Measurements from ENCODE around the gene DAAM2.
A peak's percentile ranks its signal among the peaks of the same experiment; 100 is the strongest.

DAAM2 gene

DNA sequence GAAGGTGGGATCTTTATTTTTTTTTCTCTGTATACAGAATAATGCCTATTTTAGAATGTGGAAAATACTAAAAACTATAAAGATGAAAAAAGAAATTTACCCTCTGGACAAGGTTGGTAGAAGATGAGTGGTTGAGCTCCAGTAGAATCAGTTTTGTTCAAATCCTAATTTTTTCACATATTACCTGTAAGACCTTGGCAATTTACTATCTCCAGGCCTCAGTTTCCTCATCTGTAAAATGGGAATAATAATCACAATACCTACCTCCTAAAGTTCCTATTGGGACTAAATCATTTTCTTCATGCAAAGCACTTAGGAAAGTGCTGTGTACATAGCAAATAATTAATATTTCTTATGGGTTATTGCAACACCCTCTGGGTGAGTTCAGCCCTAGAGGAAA lies 28.4 kb downstream of the DAAM2 start:
- no peak for DNase-seq

DNA sequence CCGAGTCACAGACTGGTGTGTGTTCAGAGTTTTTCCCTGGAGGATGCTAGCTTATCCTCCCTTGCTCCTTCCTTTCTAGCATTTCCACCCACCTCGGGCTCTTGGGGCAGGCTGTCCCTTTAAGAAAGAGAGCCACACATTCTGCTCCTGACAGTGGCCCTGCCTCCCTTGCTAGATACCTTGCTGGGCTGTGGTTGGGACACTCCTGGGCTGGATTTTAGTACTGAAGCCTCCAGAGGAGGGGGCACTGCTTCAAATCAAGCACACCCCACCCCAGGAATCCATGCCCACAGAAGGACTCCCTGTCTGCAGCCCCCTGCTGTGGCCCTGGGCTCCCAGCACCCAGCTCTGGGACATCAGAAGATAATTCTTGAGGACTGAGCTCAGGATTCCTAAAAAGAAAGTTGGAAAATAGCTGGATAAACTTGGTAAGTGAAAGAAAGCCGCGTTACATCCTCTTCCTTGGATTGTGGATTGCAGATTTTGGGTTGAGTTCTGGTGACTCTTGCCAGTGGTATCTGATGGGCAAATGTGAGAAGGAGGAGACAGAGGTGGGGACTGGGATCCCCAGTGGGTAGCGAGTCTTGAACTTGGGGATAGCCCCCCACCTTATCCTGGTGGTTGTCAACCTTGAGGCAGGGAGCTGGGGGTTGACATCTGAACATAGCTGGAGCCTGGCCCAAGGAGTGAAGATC lies 29.0 kb downstream of the DAAM2 start:
- no peak for DNase-seq

DNA sequence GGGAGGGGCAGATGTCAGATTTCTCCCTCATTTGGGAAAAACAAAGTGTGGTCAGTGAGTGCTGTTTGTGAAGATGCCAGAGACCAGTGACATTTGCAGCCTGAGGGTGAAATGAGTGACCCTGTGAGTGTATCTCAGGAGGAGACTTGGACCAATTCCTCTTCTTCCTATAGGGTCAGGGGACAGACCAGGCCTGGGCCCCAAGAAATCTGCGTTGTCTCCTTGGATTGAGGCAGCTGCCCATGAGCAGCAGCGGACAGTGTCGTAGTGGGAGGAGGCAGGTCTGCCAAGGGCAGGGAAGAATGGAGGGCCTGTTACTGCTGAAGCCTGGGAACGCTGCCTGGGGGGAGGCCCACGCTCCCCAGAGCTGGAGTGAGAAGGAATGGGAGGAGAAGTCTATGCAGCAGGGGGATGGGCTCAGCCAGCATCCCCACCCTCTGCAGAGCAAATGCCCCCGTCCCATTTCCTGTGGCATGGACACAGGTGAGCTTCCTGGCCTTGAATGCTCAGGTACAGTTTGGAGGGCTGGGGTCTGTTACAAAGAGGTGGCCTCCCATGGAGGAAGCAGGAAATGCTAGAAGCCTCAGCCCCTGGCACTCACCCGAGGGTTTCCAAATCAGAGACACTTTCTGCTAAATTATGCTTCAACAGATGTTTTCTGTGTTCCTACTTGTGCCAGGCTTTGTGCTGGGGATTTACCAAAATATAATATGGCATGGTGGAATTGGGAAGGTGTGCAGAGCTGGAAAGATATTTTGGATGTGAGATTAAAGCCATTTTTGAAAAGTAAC lies 29.8 kb downstream of the DAAM2 start:
- DNase-seq, result peak; percentile 82

DNA sequence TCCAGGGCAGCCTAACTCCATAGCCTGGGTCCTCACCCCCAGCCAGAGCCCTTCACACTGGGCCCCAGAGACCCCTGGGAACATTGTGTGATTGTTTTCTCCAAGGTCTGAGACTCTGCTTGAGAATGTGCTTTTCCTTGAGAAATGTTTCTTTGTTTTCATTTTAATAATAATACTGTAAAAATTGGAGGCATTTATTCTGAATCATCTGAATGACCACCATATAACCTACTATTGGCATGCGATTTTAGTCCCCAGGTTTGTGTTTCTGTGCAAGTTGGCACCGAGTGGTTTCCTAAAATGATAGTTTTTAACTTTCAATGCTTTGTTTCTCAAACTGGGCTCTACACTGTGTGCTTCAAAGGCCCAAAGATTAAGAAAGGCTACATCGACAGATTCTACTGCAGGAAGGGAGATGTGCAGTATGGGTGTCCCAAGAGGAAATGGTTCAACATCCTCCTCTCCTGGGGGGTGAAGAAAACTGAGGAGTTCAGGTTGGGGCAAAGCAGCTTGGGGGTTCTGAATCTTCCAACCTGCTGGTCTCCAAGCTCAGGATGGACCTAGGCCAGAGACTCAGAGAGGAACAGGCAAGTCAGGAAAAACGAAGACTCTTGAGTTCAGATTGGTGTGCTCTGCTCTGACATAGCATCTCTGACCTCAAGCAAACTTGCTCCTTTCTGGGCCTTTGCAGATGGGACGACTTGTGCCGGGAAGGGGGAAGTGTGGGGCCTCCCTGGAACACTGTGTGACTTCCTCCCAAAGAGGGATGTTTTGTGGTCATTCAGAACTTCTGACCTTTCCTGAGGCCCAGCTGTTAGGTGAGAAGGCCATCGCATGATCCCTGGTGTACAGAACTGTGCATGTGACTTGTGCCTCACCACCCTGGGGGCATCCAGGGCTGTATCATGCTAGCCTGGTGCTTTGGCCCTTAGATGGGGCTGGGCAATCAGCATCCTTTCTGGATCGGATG lies 31.0 kb downstream of the DAAM2 start:
- DNase-seq, result no peak

DNA sequence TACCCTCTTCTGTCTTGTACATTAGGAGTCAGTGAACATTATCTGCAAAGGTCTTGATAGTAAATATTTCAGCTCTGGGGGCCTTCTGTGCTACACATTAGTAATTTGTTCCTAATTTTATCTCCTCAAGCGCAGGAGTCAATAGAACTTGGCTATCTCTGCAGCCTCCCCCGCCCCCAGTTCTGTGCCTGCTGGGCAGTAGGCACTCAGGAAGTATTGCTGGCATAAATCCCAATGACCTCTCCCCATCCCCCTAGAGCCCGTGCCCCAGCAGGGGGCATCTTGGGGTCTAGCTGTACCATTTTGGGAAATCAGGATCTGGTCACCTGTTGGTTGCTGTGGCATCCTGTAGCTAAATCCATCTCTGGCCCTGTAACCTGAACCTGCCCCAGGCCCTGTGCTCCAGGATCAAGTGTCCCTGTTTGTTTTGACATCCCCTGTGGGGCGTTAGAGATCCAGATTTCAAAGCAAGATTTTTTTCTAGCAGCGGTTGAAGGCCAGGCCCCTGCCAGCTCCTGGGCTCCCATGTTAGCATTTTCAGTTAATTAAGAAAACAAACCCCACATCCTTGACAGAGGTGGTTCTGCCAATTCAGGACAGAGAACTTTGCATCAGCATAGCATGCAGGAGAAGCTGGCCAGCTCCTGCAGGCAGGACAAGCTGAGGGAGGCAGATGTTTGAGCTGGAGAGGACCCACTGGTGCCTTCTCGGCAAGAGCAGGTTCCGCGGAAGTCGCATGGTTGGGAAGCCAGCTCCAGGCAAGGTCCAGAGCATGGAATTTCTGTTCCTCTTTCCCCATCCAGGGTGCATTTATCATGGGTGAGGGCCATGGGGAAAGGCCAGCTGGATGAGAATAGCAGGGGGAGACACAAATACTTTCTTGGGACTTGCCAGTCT lies 32.1 kb downstream of the DAAM2 start:
- no peak for DNase-seq

DNA sequence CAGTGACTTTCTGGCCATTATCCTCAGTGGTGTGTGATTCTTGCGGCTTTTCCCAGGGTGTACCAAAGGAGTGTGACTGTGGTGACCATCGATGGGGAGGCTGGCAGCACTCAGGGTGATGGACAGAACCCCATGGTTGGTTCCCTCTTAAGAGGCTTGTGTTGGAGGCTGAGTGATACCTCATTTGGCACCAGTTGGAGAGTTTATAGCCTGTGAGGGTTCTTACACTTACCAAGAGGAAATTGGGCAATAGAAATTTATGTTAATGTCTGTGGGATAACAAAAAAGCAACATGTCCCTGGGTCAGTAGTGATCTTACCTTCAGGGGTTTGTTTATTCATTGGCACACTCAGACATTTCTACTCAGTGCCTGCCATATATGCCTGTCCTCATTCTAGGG lies 37.2 kb downstream of the DAAM2 start:
- DNase-seq, result no peak

DNA sequence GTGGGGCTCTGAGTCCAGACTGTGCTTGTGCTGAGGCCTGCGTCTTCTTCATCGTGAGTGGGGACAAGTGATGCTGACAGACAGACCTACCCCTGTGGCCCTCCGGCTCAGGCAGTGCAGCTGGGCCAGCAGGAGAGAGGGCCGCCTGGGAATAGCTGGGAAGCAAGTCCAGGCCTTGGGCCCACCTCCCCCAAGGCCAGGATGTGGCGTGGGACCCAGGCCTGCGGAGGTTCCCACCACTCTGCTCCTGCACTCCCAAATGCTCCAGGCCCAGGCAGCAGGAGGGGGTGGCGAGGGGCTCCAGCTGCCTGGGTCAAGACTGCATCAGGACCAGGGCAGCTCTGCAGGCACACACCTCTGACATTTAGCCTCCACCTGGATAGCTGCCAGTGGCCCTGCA lies 38.3 kb downstream of the DAAM2 start:
- no peak for DNase-seq

DNA sequence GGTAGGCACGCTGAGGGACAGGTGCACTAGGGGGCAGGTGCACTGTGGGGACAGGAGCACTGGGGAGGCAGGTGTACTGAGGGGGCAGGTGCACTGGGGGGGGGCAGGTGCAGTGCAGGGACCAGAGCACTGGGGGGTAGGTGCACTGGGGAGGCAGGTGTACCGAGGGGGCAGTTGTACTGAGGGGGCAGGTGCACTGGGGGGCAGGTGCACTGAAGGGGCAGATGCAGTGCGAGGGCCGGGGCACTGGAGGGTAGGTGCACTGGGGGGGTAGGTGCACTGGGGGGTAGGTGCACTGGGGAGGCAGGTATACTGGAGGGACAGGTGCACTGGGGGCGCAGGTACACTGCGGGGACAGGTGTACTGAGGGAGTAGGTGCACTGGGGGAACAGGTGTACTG lies 39.5 kb downstream of the DAAM2 start:
- no peak for DNase-seq

DNA sequence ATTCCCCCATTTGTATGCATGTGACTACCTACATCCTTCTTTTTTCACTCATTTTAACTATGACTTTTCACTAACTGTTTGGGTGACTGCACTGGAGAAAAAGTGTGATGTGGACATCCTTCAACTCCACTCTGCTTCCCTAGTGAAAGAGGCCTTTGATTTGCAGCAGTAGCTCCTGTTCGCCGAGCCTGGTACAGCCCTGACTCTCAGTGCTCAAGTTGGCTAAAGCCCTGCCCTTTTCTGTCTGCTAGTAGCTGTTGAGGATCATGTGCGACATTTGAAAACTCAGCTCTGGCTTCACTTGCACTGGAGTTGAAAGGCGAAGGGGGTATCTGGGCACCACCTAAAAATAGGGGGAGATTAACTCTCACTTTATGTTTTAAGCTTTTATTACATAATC lies 42.1 kb downstream of the DAAM2 start:
- DNase-seq, result no peak

DNA sequence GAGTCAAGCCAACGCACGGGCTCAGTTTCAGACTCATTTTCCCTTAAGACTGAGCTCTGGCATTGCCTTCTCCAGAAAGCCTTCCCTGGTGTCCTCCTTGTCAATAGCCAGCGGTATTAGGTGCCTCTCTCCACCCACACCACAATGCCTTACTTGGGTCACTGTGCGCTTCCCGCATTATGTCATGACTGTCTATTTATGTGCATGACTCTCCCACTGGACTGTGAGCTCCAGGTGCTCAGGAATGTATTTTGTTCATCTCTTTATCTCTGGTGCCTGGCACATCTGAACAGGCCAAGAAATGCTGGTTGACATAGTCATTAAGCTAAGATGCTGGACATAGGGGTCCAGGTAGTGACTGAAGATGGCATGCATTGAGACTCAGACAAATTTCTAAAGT lies 42.7 kb downstream of the DAAM2 start:
- no peak for DNase-seq

DNA sequence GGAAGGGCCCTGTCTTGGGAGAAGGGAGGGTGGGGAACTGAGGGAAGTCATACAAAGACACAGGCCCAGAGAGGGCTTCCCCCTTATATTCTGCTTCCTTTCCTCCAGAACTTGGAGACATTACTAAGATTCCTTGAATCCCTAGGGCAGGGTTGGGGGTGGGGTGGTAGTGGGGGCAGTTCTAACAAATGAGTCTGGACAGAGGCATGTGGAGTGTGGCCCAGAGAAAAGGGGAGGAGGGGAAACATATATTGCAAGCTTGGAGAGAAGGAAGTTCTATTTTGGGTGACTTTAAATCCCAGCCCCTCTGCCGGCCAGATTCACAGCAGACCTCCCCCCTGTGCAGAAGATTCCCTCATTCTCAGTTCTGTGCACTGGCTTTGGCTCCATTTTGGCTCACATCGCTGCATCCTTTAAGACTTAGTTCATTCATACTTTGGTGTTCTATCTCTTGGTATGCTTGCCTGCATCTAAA lies 43.7 kb downstream of the DAAM2 start:
- DNase-seq, result peak; percentile 65

DNA sequence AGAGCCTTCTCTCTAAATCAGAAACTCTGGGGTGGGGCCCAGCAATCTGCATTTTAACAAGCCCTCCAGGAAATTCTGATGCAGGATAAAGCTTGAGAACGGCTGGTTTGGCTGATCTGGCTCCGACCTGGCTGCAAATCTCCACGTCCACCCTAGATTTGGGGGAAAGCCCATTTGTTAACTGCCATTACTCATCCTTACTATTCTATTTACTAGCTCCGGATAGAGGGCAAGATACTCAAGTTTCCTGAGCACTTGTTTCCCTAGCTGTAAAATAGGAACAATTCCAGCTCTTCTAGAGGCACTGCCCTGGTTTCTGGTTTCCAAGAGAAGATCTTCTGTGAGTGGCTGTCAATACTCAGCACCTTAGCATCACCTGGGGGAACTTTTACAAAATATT lies 44.4 kb downstream of the DAAM2 start:
- DNase-seq, result no peak

DNA sequence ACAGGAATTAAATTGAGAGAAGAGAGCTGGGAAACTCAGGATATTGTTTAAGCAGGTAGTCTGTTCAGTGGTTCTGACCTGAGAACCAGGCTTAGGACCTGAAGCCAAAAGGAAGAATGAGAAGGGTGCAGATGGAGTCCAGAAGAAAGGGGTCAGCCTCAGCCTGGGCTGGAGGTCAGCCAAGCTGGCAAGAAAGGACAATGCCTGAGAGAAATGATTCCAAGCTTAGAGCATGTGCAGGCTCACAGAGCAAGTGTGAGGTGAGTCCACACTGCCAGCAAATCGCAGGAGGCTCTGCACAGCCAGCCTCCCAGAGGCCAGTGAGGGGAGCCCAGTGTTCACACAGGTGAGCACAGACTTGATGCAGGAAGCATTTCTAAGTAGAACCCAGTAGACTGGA lies 47.3 kb downstream of the DAAM2 start:
- no peak for DNase-seq

DNA sequence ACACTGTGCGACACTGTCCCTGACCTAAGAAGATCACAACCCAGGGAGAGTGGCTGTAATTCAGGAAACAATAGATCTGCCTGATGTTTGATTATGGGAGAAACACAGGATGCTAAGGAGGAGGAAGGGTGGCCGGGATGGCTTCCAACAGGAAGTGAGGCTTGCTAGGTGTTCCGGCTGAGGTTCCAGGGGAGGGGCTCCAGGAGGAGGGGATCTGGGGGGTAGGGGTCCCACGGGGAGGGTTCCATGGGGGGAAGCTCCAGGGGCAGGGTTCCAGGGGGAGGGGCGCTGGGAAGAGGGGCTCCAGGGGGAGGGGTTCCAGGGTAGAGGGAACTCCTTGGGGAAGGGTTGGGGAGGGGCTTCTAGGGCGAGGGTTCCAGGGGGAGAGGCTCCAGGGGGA lies 48.6 kb downstream of the DAAM2 start:
- DNase-seq, result no peak

DNA sequence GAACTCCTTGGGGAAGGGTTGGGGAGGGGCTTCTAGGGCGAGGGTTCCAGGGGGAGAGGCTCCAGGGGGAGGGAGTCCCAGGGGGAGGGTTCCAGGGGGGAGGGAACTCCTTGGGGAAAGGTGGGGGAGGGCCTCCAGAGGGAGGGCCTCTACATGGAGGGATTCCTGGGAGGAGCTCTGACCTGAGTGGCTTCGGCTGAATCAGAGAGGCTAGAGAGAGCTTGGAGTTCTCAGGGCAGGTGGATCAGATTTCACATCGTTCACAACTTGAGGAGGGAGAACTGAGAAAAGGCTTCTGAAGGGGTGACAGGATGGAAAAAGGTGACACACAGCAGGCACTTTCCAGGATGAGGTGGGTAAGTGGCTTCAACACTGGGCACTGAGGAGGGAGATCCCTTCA lies 49.1 kb downstream of the DAAM2 start:
- DNase-seq, result no peak

DNA sequence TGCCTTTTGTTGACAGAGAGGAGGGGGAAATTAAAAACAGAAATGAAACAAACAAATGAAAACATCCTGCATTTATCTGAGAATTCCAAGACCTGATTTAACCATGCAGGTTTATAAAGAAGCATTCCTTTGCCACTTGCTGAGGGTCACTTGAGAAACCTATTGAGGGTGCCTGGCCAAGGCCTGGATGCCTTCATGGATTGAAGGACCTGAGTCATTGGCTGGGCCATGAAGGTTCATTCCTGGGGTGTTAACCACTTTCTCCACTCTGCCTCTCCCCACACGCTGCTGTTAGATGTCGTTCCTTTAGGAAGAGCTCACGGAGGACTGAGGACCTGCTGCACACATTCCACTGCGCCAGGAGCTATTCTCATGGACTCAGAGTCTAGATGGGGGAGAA lies 49.7 kb downstream of the DAAM2 start:
- DNase-seq, result no peak

DNA sequence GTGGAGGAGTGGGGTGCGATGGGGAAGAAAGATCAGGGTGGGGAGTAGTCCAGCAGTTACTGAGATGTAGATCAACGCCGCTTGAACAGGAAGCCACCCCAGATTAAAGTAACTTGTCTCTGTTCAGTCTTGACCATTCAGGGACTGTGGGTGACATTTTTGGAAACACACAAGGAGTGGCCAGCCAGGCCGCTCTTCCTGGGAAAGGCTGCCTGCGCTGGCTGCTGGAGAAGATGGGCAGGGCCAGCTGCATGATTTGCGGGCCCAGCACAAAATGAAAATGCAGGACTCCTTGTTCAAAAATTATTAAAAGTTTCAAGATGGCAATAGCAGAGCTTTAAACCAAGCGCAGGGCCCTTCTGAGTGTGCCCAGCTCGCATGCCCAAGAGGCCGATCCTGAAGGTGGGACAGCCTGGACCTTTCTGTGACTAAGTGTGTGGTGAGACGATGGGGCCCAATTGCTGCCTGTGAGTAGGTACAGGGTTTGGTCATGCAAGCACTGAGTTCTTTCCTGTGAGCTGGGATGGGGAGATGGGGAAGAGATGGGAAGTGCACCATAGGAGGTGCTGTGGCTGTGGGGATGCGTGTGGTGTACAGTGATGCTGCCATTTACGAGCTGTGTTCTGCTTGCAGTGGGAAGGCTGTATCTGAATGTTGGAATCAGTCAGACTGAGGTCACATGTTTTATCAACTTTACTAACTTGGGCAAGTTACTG lies 51.3 kb downstream of the DAAM2 start:
- no peak for DNase-seq

DNA sequence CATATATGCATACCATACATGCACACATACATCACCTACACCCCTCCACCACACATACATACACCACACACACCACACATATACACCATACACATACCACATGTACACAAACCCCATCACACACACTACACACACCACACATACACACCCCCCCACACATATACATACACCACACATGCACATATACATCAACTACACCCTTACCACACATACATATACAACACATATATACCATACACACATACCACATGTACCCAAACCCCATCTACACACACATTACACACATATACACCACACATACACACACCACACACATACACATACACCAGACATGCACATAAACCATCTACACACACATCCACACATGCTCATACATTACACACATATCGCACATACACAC lies 52.7 kb downstream of the DAAM2 start:
- DNase-seq, result no peak

DNA sequence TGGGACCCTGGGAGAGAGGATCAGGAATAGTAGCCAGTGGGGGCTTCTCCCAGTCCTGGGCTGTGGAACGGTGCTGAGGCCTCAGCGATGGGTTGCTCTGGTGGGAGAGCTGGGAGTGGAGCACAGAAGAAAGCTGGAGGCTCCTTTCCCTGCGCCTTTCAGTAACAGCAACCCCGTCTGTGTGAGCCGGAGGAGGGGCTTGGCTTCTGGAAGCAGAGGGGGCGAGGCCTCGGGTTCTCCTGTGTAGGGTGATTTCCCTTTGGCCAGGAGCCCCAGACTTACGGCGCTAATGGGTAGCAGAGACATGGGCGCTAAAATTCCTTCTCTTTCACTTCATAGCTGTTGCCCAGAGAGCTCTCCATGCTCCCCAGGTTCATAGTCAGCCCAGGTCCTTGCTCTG lies 55.0 kb downstream of the DAAM2 start:
- peak; percentile 70 for DNase-seq

DNA sequence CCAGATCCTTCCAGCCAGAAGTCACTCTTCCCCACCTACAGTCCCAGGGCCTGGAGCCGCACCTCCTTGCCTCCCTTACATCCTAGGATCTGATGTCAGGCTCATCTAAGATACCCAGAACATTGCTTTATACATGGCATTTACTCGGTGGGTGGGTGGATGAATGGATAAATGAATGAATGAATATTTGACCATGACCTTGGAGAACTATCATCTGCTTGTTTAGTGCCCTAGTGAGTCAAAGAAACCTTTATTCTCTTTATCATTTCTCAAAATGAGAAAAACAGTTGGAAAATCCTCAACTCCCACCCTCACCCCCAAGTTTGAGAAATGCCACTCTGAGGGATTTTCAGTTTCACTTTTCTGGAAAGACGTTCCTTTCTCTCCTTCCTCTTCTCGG lies 56.0 kb downstream of the DAAM2 start:
- no peak for DNase-seq

DNA sequence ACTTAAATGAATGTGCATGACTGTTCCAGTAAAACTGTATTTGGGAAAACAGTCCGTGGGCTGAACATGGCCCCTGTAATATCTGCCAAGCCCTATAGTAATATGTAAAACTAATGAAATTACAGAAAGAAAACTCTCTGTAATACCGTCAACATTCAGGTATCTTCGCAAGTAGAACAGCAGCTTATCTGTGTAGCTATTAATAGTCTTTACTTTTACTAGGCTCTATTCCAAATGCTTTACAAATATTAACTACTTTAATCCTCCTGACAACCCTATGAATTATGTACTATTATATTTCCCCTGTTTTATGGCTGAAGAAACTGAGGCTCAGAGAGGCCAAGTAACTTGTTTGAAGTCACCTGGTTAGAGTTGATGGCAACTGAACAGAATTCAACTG lies 57.1 kb downstream of the DAAM2 start:
- no peak for DNase-seq

DNA sequence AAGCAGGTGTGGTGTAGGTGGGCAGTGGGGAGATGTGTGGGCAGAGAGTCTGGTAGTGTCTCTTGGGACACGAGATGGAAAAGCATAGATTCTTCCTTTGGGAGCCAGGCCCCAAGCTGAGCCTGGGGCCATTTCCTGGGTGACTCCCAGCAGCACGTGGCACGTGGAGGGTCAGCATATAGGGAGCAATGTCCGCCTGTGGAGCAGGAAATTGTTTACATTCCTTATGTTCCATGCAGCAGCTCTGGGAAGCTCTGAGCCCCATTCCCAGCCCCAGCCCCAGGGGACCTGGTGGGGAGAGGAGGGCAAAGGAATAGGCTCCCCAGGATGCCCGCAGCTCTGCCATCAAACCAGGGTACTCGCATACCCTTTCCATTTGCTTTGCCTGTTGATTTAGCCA lies 57.6 kb downstream of the DAAM2 start:
- DNase-seq, result no peak

All from left hindlimb (tissue), 1 donor.